Activated naive CD4-positive, alpha-beta T cell treated with anti-CD3 and anti-CD28 coated beads, Interleukin-2, amount 50 U/mL, for 16 hours (primary cell): Measurements from ENCODE around the gene ULBP3.
"Not testable (repeated sequence)": the region's sequence is repeated elsewhere in the genome, so short reads cannot be mapped to it uniquely, and the experiment has no call there.

ENCODE experiments used
- DNase-seq: peaks from one replicate; pipeline ENCODE4 v3.0.0-alpha.2; 2020

The ULBP3 gene

GRCh38 chr6:150075034-150075421 is 6.1 kb upstream of the ULBP3 start:
- DNase-seq: no peak

DNA sequence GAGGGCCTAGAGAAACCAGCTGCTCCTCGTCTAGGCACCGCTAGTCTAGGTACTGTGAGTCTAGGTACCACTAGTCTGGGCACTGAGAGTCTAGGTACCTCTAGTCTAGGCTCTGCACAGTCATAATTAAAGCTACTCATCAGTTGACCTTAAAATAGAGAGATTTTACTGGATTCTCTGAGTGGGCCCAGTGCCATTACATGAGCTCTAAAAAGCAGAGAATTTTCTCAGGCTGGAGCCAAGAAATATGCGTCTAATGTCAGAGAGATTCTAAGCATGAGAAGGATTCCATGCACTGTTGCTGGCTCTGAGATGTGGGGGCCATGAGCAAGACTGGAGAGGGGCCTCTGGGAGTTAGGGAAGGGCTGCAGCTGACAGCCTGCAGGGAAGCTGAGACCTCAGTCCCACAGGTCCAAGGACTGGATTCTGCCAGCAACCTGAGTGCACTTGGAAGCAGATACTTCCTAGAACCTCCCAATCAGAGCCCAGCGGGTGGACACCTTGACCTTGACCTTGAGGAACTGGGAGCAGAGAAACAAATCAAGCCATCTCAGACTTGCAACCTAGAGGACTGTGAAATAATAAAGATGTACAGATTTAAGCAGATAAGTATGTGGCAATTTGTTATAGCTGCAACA is 5.6 kb upstream of the ULBP3 start:
- DNase-seq: not testable (repeated sequence)

GRCh38 chr6:150072201-150072600 is 3.3 kb upstream of the ULBP3 start:
- no peak for DNase-seq

DNA sequence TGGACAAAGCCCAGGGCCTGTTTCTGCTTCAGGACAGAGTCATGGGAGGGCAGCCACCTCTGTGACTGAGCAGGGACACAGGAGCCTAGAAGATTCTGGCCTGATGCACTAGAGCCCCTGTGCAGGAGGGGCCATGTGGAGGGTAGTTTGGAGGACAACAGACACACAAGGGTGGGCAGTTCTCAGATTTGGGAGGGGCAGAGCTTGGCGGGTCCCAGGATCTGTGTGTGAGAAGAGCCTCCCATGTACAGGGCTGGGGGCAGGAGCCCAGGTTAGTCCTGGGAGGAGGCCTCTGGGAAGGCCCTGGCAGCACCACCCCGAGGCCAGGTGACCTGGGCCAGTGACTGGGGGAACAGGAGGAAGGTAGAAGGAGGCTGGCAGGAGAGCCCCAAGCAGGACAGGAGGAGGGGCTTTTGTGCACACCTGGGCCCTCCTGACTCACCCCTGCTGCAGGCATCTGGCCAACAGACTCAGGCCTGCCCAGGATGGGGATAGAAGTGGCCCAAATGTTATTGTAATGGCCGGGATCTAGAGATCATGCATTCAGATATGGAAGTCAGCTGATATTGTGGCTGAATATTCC is 1.4 kb upstream of the ULBP3 start:
- DNase-seq: no peak

- DNase-seq: no peak
Observed at GRCh38 chr6:150069706-150070105, 785 bp upstream of the ULBP3 start.

GRCh38 chr6:150068151-150068550 is 770 bp downstream of the ULBP3 start:
- no peak for DNase-seq

- no peak for DNase-seq
Observed at GRCh38 chr6:150065083-150065482, 3.8 kb downstream of the ULBP3 start.

- no peak for DNase-seq
Observed at GRCh38 chr6:150063640-150064039, 5.3 kb downstream of the ULBP3 start.

DNA sequence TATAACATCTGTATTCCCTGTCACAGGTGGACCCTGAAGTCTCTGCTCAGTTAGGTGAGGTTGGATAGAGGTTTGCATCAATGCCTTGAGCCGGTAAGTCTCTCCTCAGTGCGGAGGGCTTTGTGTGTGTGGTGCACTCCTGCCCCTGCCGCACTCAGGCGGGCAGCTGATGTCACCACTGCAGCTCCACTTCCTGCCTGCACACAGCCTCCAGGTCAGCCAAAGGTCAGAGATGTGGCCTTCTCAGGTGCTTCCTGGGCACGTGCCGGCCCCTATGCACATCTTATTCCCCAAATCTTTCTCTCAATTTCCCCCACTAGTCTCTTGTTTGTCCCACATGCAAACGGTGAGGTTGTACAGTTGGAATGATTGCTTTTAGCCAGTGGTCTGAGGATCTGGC is 8.9 kb downstream of the ULBP3 start:
- not testable (repeated sequence) for DNase-seq

- no peak for DNase-seq
Observed at GRCh38 chr6:150058986-150059385, 9.9 kb downstream of the ULBP3 start.

- DNase-seq: no peak
Observed at GRCh38 chr6:150058231-150058792, 10.6 kb downstream of the ULBP3 start.

- no peak for DNase-seq
Observed at GRCh38 chr6:150057501-150057951, 11.4 kb downstream of the ULBP3 start.

GRCh38 chr6:150056916-150057315 is 12.0 kb downstream of the ULBP3 start:
- DNase-seq: no peak

- no peak for DNase-seq
Observed at GRCh38 chr6:150056156-150056555, 12.8 kb downstream of the ULBP3 start.

- DNase-seq: no peak
Observed at GRCh38 chr6:150055131-150055530, 13.8 kb downstream of the ULBP3 start.

GRCh38 chr6:150053450-150053849 is 15.5 kb downstream of the ULBP3 start:
- DNase-seq: no peak

DNA sequence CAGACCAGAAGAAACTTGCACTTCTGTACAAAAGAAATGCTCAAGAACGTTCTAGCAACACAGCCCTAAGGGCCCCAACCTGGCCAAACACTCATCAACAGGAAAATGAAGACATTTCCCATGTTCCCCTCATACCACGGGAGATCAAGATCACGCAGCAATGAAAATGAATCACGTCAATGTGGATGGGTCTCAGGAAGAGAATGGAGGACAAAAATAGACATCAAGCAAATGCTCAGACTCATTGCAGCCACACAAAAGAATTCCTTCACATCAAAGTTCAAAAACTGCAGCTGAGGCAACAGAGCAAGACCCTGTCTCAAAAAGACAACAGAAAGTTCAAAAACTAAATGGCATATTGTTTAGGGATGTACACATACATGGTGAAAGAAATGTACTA is 18.1 kb downstream of the ULBP3 start:
- no peak for DNase-seq

DNA sequence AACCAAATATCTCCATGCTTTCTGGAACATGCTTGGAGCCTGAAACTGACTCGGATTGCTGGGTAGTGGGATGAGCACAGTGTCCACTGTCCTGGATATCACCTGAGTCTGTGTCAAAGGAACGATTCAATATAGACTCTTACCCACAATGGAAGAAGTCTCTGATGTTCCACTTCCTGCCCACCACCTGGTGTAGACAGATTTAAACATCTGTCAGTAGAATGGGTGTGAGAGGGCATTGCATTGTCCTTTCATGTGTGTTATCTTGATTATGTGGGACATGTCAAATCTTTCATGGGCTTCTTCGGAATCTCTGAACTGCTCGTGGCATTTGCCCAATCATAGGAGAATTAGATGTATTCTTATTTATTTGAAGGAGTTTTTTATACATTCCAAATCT is 20.8 kb downstream of the ULBP3 start:
- DNase-seq: no peak

- no peak for DNase-seq
Observed at GRCh38 chr6:150046943-150047342, 22.0 kb downstream of the ULBP3 start.

GRCh38 chr6:150044621-150045145 is 24.2 kb downstream of the ULBP3 start:
- DNase-seq: no peak

DNA sequence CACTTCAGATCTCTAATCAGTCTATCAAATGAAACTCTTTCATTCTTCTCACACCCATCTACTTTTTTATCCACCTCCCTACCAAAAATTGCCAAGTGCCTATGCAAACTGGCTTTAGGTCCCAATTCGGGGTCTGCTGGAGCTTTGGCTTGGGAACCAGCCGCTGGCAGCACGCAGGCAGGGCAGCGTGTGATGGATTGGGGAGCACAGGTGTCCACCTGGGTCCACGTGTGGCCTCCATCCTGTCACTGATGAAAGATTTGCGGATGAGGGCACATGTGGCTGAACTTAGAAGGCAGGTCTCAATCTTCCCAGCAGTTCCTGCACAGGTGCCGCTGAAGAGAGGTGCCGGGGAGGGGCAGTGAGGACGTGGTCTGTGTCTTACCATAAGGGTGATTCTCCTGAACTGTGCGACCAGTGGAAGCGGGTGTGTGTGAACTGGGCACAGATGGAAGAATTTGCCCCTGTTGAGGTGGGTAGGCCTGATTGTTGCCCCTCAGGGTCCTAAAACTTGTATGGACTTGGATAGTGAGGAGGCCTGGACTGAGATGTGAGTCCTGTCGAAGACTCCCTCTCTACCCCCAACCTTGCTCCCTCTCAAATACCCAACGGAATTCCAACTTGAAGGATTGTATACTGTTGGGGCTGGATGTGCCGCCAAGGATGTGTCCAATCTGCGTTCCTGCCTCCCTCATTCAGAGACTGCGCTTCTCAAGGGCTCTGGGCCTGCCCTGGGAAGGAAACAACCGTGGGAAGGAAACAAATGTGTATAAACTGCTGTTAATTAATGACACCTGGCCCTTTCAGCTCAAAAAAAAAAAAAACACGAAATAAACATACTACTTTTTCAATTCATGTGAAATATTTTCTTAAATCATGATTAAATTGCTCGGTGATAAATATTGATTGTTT is 25.2 kb downstream of the ULBP3 start:
- no peak for DNase-seq

DNA sequence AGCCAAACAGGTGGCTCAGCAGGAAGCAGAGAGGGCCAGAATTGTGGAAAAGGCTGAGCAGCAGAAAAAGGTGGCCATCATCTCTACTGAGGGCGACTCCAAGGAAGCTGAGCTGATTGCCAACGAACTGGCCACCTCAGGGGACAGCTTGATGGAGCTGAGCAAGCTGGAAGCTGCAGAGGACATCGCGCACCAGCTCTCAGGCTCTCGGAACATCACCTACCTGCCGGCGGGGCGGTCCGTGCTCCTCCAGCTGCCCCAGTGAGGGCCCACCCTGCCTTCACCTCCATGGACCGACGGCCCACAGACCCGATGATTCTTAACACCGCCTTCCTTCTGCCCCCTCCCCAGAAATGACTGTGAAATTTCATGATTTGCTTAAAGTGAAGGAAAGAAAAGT is 25.8 kb downstream of the ULBP3 start:
- no peak for DNase-seq
